Stimulated activated CD4-positive, alpha-beta T cell treated with anti-CD3 and anti-CD28 coated beads, Interleukin-1b, Interleukin-23, amount 100 ng/mL, for 1 hour (primary cell): ENCODE results near the gene RGPD4.

Experiments used
- DNase-seq, 2 donors: peaks; one replicate each; pipeline ENCODE4 v3.0.0-alpha.2; 2020; ENCODE audit warnings: low read depth in 2 of 2

RGPD4 gene

DNA sequence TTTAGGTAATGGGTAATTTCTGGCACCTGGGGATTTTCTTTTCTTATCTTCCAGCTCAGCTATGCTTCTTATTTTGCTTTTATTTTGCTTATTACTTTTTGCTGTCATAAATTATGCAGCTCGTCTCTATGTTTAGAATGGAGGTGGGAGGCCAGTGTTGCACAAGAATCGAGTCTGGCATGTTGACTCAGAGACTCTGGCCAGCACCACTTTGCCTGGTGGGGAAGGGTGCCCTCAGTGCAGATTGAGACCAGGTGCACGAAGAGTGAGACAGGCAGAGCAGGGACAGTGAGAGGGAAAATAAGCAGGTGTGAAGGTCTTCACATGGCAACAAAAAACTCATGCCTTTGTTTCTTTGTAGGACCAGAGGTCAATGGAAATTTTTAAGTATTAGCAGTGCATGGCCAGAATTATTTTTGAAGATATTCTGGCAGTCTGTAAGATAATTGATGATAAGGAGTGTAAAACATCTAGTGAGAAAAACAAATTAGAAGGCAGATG is 100.4 kb downstream of the RGPD4 start:
- DNase-seq, result no peak

- DNase-seq, result no peak
Measured at GRCh38 chr2:107931412-107931811, 104.7 kb downstream of the RGPD4 start.

- DNase-seq, result no peak
Measured at GRCh38 chr2:107932488-107932887, 105.8 kb downstream of the RGPD4 start.

DNA sequence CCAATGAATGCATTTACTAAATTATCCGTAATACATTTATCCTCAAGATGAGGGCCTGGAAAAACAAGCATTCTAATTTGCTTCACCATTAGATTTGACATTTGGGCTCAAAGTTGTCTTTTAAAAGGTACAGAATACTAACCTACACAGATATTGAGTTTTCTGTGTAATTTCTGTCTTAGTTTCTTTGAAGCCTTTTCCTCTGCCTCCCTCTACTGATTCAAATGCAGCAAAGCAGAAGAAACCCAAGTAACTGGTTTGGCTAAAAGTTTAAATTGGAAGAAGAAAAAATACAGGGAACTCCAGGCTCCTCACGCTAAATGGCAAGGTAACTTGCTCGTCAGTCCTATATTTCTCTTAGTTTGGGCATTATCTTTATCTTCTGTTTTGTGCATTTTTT is 106.3 kb downstream of the RGPD4 start:
- DNase-seq, result no peak

DNA sequence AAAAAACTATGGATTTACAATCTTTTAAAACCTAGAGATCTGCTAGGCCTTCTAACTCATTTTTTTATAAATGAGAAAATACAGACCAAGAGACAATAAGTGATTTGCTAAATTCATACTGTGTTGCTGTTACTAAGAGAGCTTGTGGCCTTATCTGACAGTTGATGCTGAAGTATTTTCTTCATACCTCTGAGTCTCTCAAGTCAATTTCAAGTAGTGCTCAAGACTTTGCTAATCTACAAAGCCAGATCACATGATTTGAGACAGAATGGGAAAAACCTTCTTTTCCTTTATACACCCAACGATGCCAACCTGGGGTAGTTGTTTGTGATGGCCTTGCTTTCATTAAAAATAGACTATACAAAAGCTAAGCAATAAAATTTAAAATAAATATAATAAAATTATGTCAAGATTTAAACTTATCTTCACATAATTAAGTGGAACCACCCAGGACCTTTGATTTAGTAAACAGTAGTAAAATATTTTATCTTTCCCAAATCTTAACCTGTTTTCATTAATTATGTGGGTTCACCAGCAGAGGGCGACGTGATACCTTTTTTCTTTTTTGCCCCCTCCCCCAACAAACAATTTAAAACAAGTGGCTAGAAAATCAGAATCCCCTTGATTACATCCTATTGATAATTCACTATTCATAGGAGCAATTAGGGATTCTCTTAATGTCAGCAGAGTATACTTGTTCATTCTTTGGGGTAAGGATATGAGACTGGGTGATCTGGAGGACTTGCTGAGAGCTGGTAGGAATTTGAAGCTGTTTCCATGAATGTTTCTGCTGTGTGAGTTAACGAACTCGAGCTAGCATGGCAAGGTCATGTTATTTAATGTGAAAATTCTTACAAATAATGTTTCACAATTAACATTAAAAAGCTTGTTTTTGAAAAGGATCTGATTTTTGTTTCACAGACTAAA is 110.0 kb downstream of the RGPD4 start:
- no peak for DNase-seq
